Fibroblast of the conjunctiva (primary cell): ENCODE measurements around the gene SMC5.
"Not testable (repeated sequence)": the region's sequence is repeated elsewhere in the genome, so short reads cannot be mapped to it uniquely, and the experiment has no call there.

ENCODE experiments used
- DNase-seq: peaks from one replicate; pipeline ENCODE4 v3.0.0-alpha.2; 2010; ENCODE audit warnings: low read depth

SMC5 gene

GRCh38 chr9:70363760-70364159 is 105.0 kb downstream of the SMC5 start:
- no peak for DNase-seq

- no peak for DNase-seq
These were observed 108.6 kb downstream of the SMC5 start for GRCh38 chr9:70367305-70367930.

- no peak for DNase-seq
These were observed 116.3 kb downstream of the SMC5 start for GRCh38 chr9:70374962-70375618.

GRCh38 chr9:70382046-70382708 is 123.4 kb downstream of the SMC5 start:
- DNase-seq, result no peak

- DNase-seq, result no peak
These were observed 124.2 kb downstream of the SMC5 start for GRCh38 chr9:70382709-70383605.

- DNase-seq, result no peak
These were observed 126.6 kb downstream of the SMC5 start for GRCh38 chr9:70385426-70385825.

- no peak for DNase-seq
These were observed 128.9 kb downstream of the SMC5 start for GRCh38 chr9:70387663-70388062.

- DNase-seq, result no peak
These were observed 130.4 kb downstream of the SMC5 start for GRCh38 chr9:70389188-70389587.

GRCh38 chr9:70389621-70390266 is 131.0 kb downstream of the SMC5 start:
- no peak for DNase-seq

- no peak for DNase-seq
These were observed 132.2 kb downstream of the SMC5 start for GRCh38 chr9:70390933-70391341.

GRCh38 chr9:70392189-70392588 is 133.4 kb downstream of the SMC5 start:
- no peak for DNase-seq

- DNase-seq, result no peak
These were observed 134.1 kb downstream of the SMC5 start for GRCh38 chr9:70392850-70393249.

- no peak for DNase-seq
These were observed 136.9 kb downstream of the SMC5 start for GRCh38 chr9:70395652-70396051.

- DNase-seq, result no peak
These were observed 139.4 kb downstream of the SMC5 start for GRCh38 chr9:70398145-70398556.

- DNase-seq, result no peak
These were observed 140.4 kb downstream of the SMC5 start for GRCh38 chr9:70399141-70399540.

GRCh38 chr9:70400107-70400892 is 141.5 kb downstream of the SMC5 start:
- DNase-seq, result no peak

- DNase-seq, result not testable (repeated sequence)
These were observed 142.5 kb downstream of the SMC5 start for GRCh38 chr9:70401241-70401640.

GRCh38 chr9:70402213-70402612 is 143.4 kb downstream of the SMC5 start:
- no peak for DNase-seq

GRCh38 chr9:70403166-70403565 is 144.4 kb downstream of the SMC5 start:
- no peak for DNase-seq

GRCh38 chr9:70403618-70404025 is 144.8 kb downstream of the SMC5 start:
- DNase-seq, result no peak

GRCh38 chr9:70404261-70404660 is 145.5 kb downstream of the SMC5 start:
- DNase-seq, result no peak
